ENCODE measurements around the gene MAPK14.

- TF ChIP-seq CTCF (IDR thresholded peaks at IDR 0.05) (no peak), POLR2A (IDR thresholded peaks at IDR 0.05) (no peak)
Measured at GRCh38 chr6:36145495-36145894, 117.9 kb downstream of the MAPK14 start.
